H9 (cell line): ENCODE results near the gene RMND5A. TPM values are rescaled to one million over a fixed set of nuclear protein-coding genes. Genes with fewer than 3 reads are reported as not detected.

ENCODE experiments used
- DNase-seq: peaks from one replicate; pipeline ENCODE4 v3.0.0-alpha.2; 2017
- H2AFZ ChIP-seq: one replicate; pipeline ENCODE4 v1.6.1; 2013; ENCODE audit warnings: mild to moderate bottlenecking, low read length, control low read depth, moderate library complexity
- H2AK5ac ChIP-seq: 2 replicates; pipeline ENCODE4 v1.6.1; 2013; ENCODE audit warnings: low read length, control low read depth, mixed read lengths; ENCODE audit not compliant: insufficient read length
- H2BK120ac ChIP-seq: one replicate; pipeline ENCODE4 v1.6.1; 2013; ENCODE audit warnings: low read depth, mild to moderate bottlenecking, low read length, control low read depth, inconsistent platforms; ENCODE audit not compliant: poor library complexity, severe bottlenecking
- H2BK12ac ChIP-seq: 2 replicates; pipeline ENCODE4 v1.6.1; 2013; ENCODE audit warnings: low read length, control low read depth, mixed read lengths, low read depth; ENCODE audit not compliant: insufficient read length
- H2BK15ac ChIP-seq: 2 replicates; pipeline ENCODE4 v1.6.1; 2013; ENCODE audit warnings: low read depth, low read length, control low read depth
- H2BK20ac ChIP-seq: one replicate; pipeline ENCODE4 v1.6.1; 2013; ENCODE audit warnings: low read depth, mild to moderate bottlenecking, low read length, control low read depth, inconsistent platforms; ENCODE audit not compliant: poor library complexity, severe bottlenecking
- H2BK5ac ChIP-seq: 2 replicates; pipeline ENCODE4 v1.6.1; 2013; ENCODE audit warnings: low read length, control low read depth, mixed read lengths; ENCODE audit not compliant: insufficient read length
- H3K14ac ChIP-seq: 2 replicates; pipeline ENCODE4 v1.6.1; 2013; ENCODE audit warnings: low read length, control low read depth; ENCODE audit not compliant: insufficient read depth
- H3K18ac ChIP-seq: 2 replicates; pipeline ENCODE4 v1.6.1; 2013; ENCODE audit warnings: low read depth, mild to moderate bottlenecking, mixed read lengths, low read length, control low read depth; ENCODE audit not compliant: insufficient read length
- H3K23ac ChIP-seq: 2 replicates; pipeline ENCODE4 v1.6.1; 2013; ENCODE audit warnings: low read length, control low read depth, mixed read lengths, low read depth; ENCODE audit not compliant: insufficient read length
- H3K23me2 ChIP-seq: 2 replicates; pipeline ENCODE4 v1.6.1; 2013; ENCODE audit warnings: low read depth, mild to moderate bottlenecking, mixed read lengths, low read length, control low read depth; ENCODE audit not compliant: insufficient read length, poor library complexity, severe bottlenecking
- H3K27ac ChIP-seq: 2 replicates; pipeline ENCODE4 v1.5.1; 2013; ENCODE audit warnings: low read length, control low read depth, mixed read lengths, low read depth; ENCODE audit not compliant: insufficient read length
- H3K27me3 ChIP-seq: 2 replicates; pipeline ENCODE4 v1.6.1; 2013; ENCODE audit warnings: low read length, control low read depth, inconsistent platforms; ENCODE audit not compliant: insufficient read depth
- H3K4ac ChIP-seq: 2 replicates; pipeline ENCODE4 v1.6.1; 2013; ENCODE audit warnings: low read depth, mild to moderate bottlenecking, control low read depth, inconsistent platforms, low read length, moderate library complexity
- H3K4me1 ChIP-seq: 2 replicates; pipeline ENCODE4 v1.6.1; 2013; ENCODE audit warnings: low read length, control low read depth, inconsistent platforms; ENCODE audit not compliant: insufficient read depth
- H3K4me2 ChIP-seq: 2 replicates; pipeline ENCODE4 v1.6.1; 2013; ENCODE audit warnings: low read length, control low read depth, mixed read lengths; ENCODE audit not compliant: insufficient read length, insufficient read depth
- H3K56ac ChIP-seq: 2 replicates; pipeline ENCODE4 v1.6.1; 2013; ENCODE audit warnings: low read depth, mild to moderate bottlenecking, mixed read lengths, low read length, control low read depth; ENCODE audit not compliant: insufficient read length
- H3K79me1 ChIP-seq: 2 replicates; pipeline ENCODE4 v1.6.1; 2013; ENCODE audit warnings: low read depth, mild to moderate bottlenecking, moderate library complexity, low read length, control low read depth, inconsistent platforms; ENCODE audit not compliant: insufficient read depth, poor library complexity, severe bottlenecking
- H3K79me2 ChIP-seq: 2 replicates; pipeline ENCODE4 v1.6.1; 2013; ENCODE audit warnings: low read length, control low read depth, inconsistent platforms; ENCODE audit not compliant: insufficient read depth
- H3K9ac ChIP-seq: 2 replicates; pipeline ENCODE4 v1.6.1; 2013; ENCODE audit warnings: low read length, control low read depth, mixed read lengths; ENCODE audit not compliant: insufficient read length; ENCODE audit errors: extremely low read depth
- H3K9me3 ChIP-seq: one replicate; pipeline ENCODE4 v1.6.1; 2013; ENCODE audit warnings: low read depth, low read length, inconsistent platforms; ENCODE audit not compliant: control insufficient read depth
- H3T11ph ChIP-seq: one replicate; pipeline ENCODE4 v1.6.1; 2013; ENCODE audit warnings: mild to moderate bottlenecking, low read length, control low read depth, inconsistent platforms
- H4K20me1 ChIP-seq: one replicate; pipeline ENCODE4 v1.6.1; 2013; ENCODE audit not compliant: control insufficient read depth, insufficient read length, insufficient read depth
- H4K5ac ChIP-seq: 2 replicates; pipeline ENCODE4 v1.6.1; 2013; ENCODE audit warnings: low read depth, mild to moderate bottlenecking, mixed read lengths, low read length, control low read depth; ENCODE audit not compliant: insufficient read length
- H4K8ac ChIP-seq: replicated peaks from 2 replicates; pipeline ENCODE4 v1.6.1; 2013; ENCODE audit warnings: low read length, control low read depth, mixed read lengths, low read depth; ENCODE audit not compliant: insufficient read length
- H4K91ac ChIP-seq: 2 replicates; pipeline ENCODE4 v1.6.1; 2013; ENCODE audit warnings: low read depth, mild to moderate bottlenecking, moderate library complexity, mixed read lengths, low read length, control low read depth; ENCODE audit not compliant: insufficient read length
- H3K27ac Mint-ChIP-seq, 3 experiments: 2 replicates in 2 of 3; 3 replicates in 1 of 3; pipeline ENCODE4 v1.8.0; 2020 to 2021; ENCODE audit warnings: mixed read lengths in 3 of 3, mild to moderate bottlenecking in 1 of 3, moderate library complexity in 1 of 3
- H3K27me3 Mint-ChIP-seq: 2 replicates; pipeline ENCODE4 v1.8.0; 2021; ENCODE audit warnings: low read depth, mild to moderate bottlenecking, moderate library complexity, mixed read lengths
- H3K36me3 Mint-ChIP-seq, 3 experiments: 2 replicates in 2 of 3; 3 replicates in 1 of 3; pipeline ENCODE4 v1.8.0; 2020 to 2021; ENCODE audit warnings: low read depth in 3 of 3, mixed read lengths in 3 of 3; ENCODE audit not compliant: insufficient read depth in 1 of 3
- H3K4me1 Mint-ChIP-seq, 2 experiments: 2 replicates each; pipeline ENCODE4 v1.8.0; 2020; ENCODE audit warnings: mixed read lengths in 2 of 2
- H3K4me3 Mint-ChIP-seq, 2 experiments: 2 replicates in 1 of 2; 3 replicates in 1 of 2; pipeline ENCODE4 v1.8.0; 2020 to 2021; ENCODE audit warnings: mild to moderate bottlenecking in 2 of 2, mixed read lengths in 2 of 2, moderate library complexity in 1 of 2
- H3K9me3 Mint-ChIP-seq, 2 experiments: 2 replicates in 1 of 2; 3 replicates in 1 of 2; pipeline ENCODE4 v1.8.0; 2020; ENCODE audit warnings: mild to moderate bottlenecking in 2 of 2, mixed read lengths in 2 of 2, moderate library complexity in 1 of 2
- WGBS: extraction: QIAGEN DNeasy Blood & Tissue Kit; methylation state at CpG from one replicate; pipeline ENCODE4 v1.1.7; 2013; ENCODE audit warnings: missing lambda C conversion rate, low lambda C conversion rate, mixed read lengths; ENCODE audit not compliant: insufficient read length; ENCODE audit errors: extremely low coverage; 5-methylcytosine and 5-hydroxymethylcytosine counted together
- total RNA-seq: library from RNA; stranded (reverse); gene quantifications from 2 replicates; pipeline ENCODE4 v1.2.1, GENCODE V29; 2021
- TF ChIP-seq, protein P1 (sequence below): fragments of 200-600 bp; sonication (generic); conservative IDR thresholded peaks from 3 replicates; pipeline ENCODE4 v1.8.0; 2021; ENCODE audit warnings: antibody characterized with exemption, mild to moderate bottlenecking

Gene RMND5A
- total RNA-seq, 1 experiment from 2014 or later, result 48.8 TPM

DNA sequence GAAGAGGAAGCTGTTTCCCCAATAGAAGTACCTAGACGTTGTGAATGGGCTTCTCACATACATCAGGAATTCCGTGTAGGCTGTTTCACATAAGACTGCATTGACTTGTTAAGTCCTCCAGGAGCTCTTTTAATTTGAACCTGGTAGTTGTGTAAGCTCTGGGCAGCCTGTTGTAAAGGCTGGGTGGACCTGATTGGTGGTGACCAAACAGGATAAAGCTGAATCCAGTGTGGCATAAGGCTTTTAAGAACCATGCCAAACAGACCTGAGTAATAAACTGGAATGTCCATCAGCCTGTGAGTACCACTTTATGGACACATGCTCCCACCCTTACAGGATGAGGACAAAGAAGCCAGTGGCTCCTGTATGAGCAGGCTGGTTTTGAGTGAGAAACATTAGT, 24.1 kb downstream of the RMND5A start:
- Histone ChIP-seq H3K23ac (no peak overlapping the region), H3K4me1 (no peaks in the 10 kb centered on the region), H3K9me3 (no peaks in the 10 kb centered on the region), H3K79me2 (peaks cover 5% of the 10 kb centered on the region; the same call in 1 of the 2 replicates), H2BK12ac (no peak overlapping the region), H4K5ac (no peak overlapping the region), H4K91ac (no peak overlapping the region), H3K4me2 (no peak overlapping the region), H2BK20ac (no peak overlapping the region), H3T11ph (no peak overlapping the region), H2BK120ac (no peak overlapping the region), H4K8ac (no peak overlapping the region), H2BK15ac (no peak overlapping the region), H3K14ac (no peak overlapping the region), H3K27ac (no peak overlapping the region), H2BK5ac (no peak overlapping the region), H3K23me2 (no peaks in the 10 kb centered on the region), H2AK5ac (no peak overlapping the region), H3K56ac (no peak overlapping the region), H3K9ac (no peak overlapping the region), H3K4ac (no peak overlapping the region), H2AFZ (no peak overlapping the region), H4K20me1 (no peaks in the 10 kb centered on the region), H3K27me3 (no peaks in the 10 kb centered on the region), H3K18ac (no peak overlapping the region), H3K79me1 (peaks cover 5% of the 10 kb centered on the region)
- H3K4me1 Mint-ChIP-seq, result peaks cover 12 to 20% of the 10 kb centered on the region in 2 experiments
- WGBS, result no CpG with 5 or more reads among the region's 2 CpGs
- no peak for DNase-seq
- peak overlapping the region in 1 of 3 experiments; percentile 70; a peak in 1 of 7 replicates for H3K27ac Mint-ChIP-seq
- peaks cover 0 to 3% of the 10 kb centered on the region in 2 experiments; a peak in 2 of 5 replicates for H3K9me3 Mint-ChIP-seq
- TF ChIP-seq, protein P1, sequence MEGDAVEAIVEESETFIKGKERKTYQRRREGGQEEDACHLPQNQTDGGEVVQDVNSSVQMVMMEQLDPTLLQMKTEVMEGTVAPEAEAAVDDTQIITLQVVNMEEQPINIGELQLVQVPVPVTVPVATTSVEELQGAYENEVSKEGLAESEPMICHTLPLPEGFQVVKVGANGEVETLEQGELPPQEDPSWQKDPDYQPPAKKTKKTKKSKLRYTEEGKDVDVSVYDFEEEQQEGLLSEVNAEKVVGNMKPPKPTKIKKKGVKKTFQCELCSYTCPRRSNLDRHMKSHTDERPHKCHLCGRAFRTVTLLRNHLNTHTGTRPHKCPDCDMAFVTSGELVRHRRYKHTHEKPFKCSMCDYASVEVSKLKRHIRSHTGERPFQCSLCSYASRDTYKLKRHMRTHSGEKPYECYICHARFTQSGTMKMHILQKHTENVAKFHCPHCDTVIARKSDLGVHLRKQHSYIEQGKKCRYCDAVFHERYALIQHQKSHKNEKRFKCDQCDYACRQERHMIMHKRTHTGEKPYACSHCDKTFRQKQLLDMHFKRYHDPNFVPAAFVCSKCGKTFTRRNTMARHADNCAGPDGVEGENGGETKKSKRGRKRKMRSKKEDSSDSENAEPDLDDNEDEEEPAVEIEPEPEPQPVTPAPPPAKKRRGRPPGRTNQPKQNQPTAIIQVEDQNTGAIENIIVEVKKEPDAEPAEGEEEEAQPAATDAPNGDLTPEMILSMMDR, result no peak
- H3K36me3 Mint-ChIP-seq, result peaks cover 11 to 20% (median 14%) of the 10 kb centered on the region in 3 experiments
- no peaks in the 10 kb centered on the region for H3K27me3 Mint-ChIP-seq
- H3K4me3 Mint-ChIP-seq, result no peak overlapping the region
